Natural killer cell (primary cell): ENCODE results near the gene DAZAP1. TPM values are rescaled to one million over a fixed set of nuclear protein-coding genes. Genes with fewer than 3 reads are reported as not detected.

Experiments used
- ATAC-seq, 3 donors: fragments of 150-1000 bp in 2 of 3; fragments of 200-7000 bp in 1 of 3; cut with Tn5 transposase; 1 replicate in 1 of 3; 2 replicates in 2 of 3; pipeline ENCODE4 v1.10.0; 2021; ENCODE audit warnings: mild to moderate bottlenecking in 2 of 3, moderate library complexity in 2 of 3
- DNase-seq, 2 donors: peaks; one replicate each; pipeline versions ENCODE4 v3.0.0 to v3.0.0-alpha.2; 2013 to 2021; ENCODE audit warnings: mixed read lengths in 1 of 2
- H3K27ac ChIP-seq: one replicate; pipeline ENCODE4 v1.5.1; 2013; ENCODE audit warnings: mild to moderate bottlenecking, low read length
- H3K27me3 ChIP-seq: one replicate; pipeline ENCODE4 v1.6.1; 2013; ENCODE audit warnings: low read length; ENCODE audit not compliant: control insufficient read depth, insufficient read depth
- H3K36me3 ChIP-seq: one replicate; pipeline ENCODE4 v1.6.1; 2013; ENCODE audit warnings: low read length; ENCODE audit not compliant: control insufficient read depth, insufficient read depth
- H3K4me1 ChIP-seq: one replicate; pipeline ENCODE4 v1.6.1; 2013; ENCODE audit warnings: low read length; ENCODE audit not compliant: control insufficient read depth, insufficient read depth
- H3K4me3 ChIP-seq: one replicate; pipeline ENCODE4 v1.5.1; 2013; ENCODE audit warnings: low read length
- H3K9me3 ChIP-seq: one replicate; pipeline ENCODE4 v1.6.1; 2013; ENCODE audit warnings: low read length; ENCODE audit not compliant: control insufficient read depth, insufficient read depth
- H3K27ac Mint-ChIP-seq, 2 donors: one replicate each; pipeline ENCODE4 v1.8.0; 2022; ENCODE audit warnings: mild to moderate bottlenecking in 2 of 2, mixed read lengths in 2 of 2, moderate library complexity in 1 of 2
- H3K27me3 Mint-ChIP-seq, 2 donors: one replicate each; pipeline ENCODE4 v1.8.0; 2022; ENCODE audit warnings: low read depth in 2 of 2, mixed read lengths in 2 of 2
- H3K36me3 Mint-ChIP-seq: one replicate; pipeline ENCODE4 v1.8.0; 2022; ENCODE audit warnings: mixed read lengths
- H3K4me1 Mint-ChIP-seq, 2 donors: one replicate each; pipeline ENCODE4 v1.8.0; 2022; ENCODE audit warnings: mixed read lengths in 2 of 2
- H3K4me3 Mint-ChIP-seq: one replicate; pipeline ENCODE4 v1.8.0; 2022; ENCODE audit warnings: mild to moderate bottlenecking, moderate library complexity, mixed read lengths
- H3K9me3 Mint-ChIP-seq, 2 donors: one replicate each; pipeline ENCODE4 v1.8.0; 2022; ENCODE audit warnings: mixed read lengths in 2 of 2
- CTCF ChIP-seq: fragments of 200-600 bp; IDR thresholded peaks from one replicate; pipeline ENCODE4 v1.8.0; 2022; ENCODE audit warnings: antibody characterized with exemption
- WGBS: methylation state at CpG from one replicate; pipeline ENCODE4 v1.1.7; 2013; ENCODE audit warnings: missing lambda C conversion rate; ENCODE audit not compliant: insufficient coverage; 5-methylcytosine and 5-hydroxymethylcytosine counted together
- intact Hi-C: fragments of 100-400 bp; cut with micrococcal nuclease; formaldehyde crosslinking; loops from one replicate; pipeline ENCODE4 v1.14.2; 2022
- total RNA-seq, 4 donors: library from RNA; stranded (reverse); fragments of 120-200 nt in 1 of 4; gene quantifications; one replicate each; pipeline versions ENCODE4 v1.2.3 to v1.2.4, GENCODE V29; 2013 to 2022

DAZAP1 gene
- total RNA-seq, 3 donors from 2014 or later (not counting 1 experiment from before 2014, with no cell fraction given), result 166 to 207 (median 170) TPM

GRCh38 chr19:1383312-1384084 is 23.9 kb upstream of the DAZAP1 start, which contains the start of gene NDUFS7:
Gene NDUFS7, plus strand, starts transcription at chr19:1383907. Its CDS starts 20 bp downstream, at chr19:1383927.
- Mint-ChIP-seq H3K27ac (peak within 1 kb of the TSS; percentile 100), H3K9me3 (no peaks in the 10 kb centered on the region), H3K4me3 (peak within 1 kb of the TSS; percentile 97), H3K27me3 (peaks cover 6% of the 10 kb centered on the region in 2 donors), H3K4me1 (peaks cover 17 to 31% of the 10 kb centered on the region in 2 donors), H3K36me3 (no peaks in the 10 kb centered on the region)
- Histone ChIP-seq H3K27ac (peak within 1 kb of the TSS; percentile 93), H3K36me3 (peaks cover under 1% of the 10 kb centered on the region), H3K4me1 (peaks cover 18% of the 10 kb centered on the region), H3K9me3 (no peaks in the 10 kb centered on the region), H3K4me3 (peak within 1 kb of the TSS; percentile 94), H3K27me3 (no peaks in the 10 kb centered on the region)
- TF ChIP-seq CTCF, result no peak
- intact Hi-C loops, result loop anchor here (1.0 kb wide), 1 partner anchor 24 kb away; the partner anchor contains the start of gene DAZAP1
- under 1% methylated on average over 90 of the region's 90 CpGs for WGBS
- ATAC-seq, result peak; percentile 84 to 94 (median 86)
- peak; percentile 96 to 98 for DNase-seq

- intact Hi-C loops, result no loop called here
- 3% methylated on average over 23 of the region's 23 CpGs for WGBS
- H3K27ac ChIP-seq, result peak overlapping the region; percentile 93
- H3K27me3 ChIP-seq, result no peaks in the 10 kb centered on the region
- Mint-ChIP-seq H3K27me3 (peaks cover 6% of the 10 kb centered on the region in 2 donors), H3K9me3 (no peaks in the 10 kb centered on the region), H3K27ac (peak overlapping the region; percentile 100), H3K36me3 (no peaks in the 10 kb centered on the region), H3K4me3 (peak overlapping the region; percentile 97), H3K4me1 (peaks cover 17 to 31% of the 10 kb centered on the region in 2 donors)
- DNase-seq, result no peak
- peaks cover 18% of the 10 kb centered on the region for H3K4me1 ChIP-seq
- no peak for ATAC-seq
- TF ChIP-seq CTCF, result no peak
- H3K9me3 ChIP-seq, result no peaks in the 10 kb centered on the region
- peak overlapping the region; percentile 94 for H3K4me3 ChIP-seq
- peaks cover 6% of the 10 kb centered on the region for H3K36me3 ChIP-seq
Measured at GRCh38 chr19:1384085-1384462, 23.3 kb upstream of the DAZAP1 start.

DNA sequence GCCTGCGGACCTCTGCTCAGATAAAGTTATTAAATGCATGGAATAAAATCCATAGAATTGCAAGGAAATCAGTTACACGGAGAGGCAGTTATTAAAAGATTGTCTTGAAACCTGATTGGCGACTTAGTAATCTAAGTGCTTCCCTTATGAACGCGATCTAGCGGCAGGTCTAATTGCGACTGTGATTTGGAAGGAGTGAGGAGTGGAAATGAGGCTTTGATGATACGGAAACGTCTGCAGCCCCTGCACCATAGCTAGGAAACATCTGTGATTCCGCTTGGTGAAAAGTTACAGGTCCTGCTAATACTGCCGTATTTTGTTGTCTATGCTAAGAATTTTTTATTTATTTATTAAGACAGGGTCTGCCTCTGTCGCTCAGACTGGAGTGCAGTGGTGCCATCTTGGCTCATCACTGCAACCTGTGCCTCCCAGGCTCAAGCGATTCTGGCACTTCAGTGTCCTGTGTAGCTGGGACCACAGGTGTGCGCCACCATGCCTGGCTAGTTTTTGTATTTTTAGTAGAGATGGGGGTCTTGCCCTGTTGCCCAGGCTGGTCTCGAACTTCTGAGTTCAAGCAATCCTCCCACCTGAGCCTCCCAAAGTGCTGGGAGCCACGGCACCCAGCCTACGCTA is 22.8 kb upstream of the DAZAP1 start:
- WGBS, result 29% methylated on average over 17 of the region's 17 CpGs
- H3K27me3 Mint-ChIP-seq, result peaks cover 6% of the 10 kb centered on the region in 2 donors
- intact Hi-C loops, result no loop called here
- Histone ChIP-seq H3K9me3 (no peaks in the 10 kb centered on the region), H3K27ac (peak overlapping the region; percentile 93), H3K4me3 (peak overlapping the region; percentile 94), H3K4me1 (peaks cover 18% of the 10 kb centered on the region), H3K36me3 (peaks cover 11% of the 10 kb centered on the region), H3K27me3 (no peaks in the 10 kb centered on the region)
- H3K27ac Mint-ChIP-seq, result peak overlapping the region; percentile 100
- peak in 1 of 2 donors; percentile 41 for DNase-seq
- H3K4me1 Mint-ChIP-seq, result peaks cover 17 to 31% of the 10 kb centered on the region in 2 donors
- H3K4me3 Mint-ChIP-seq, result peak overlapping the region; percentile 97
- ATAC-seq, result no peak
- no peak for TF ChIP-seq CTCF
- H3K9me3 Mint-ChIP-seq, result no peaks in the 10 kb centered on the region
- no peaks in the 10 kb centered on the region for H3K36me3 Mint-ChIP-seq
